Endothelial cell of umbilical vein (primary cell): Measurements from ENCODE around the gene CSPG5. TPM values are rescaled to one million over a fixed set of nuclear protein-coding genes. Genes with fewer than 3 reads are reported as not detected.

Experiments used
- BruUV-seq: library from RNA; stranded (reverse); fragments of 400-500 nt; replicated peaks from 2 replicates; lab custom pipeline; 2021; lab: Mats Ljungman, UMichigan
- CTCF ChIA-PET: fragments of 300-600, 350-600 bp; sonication (Branson Sonifier 250); formaldehyde crosslinking; loops from one replicate; lab custom pipeline; 2021; ENCODE audit warnings: antibody characterized with exemption, inconsistent platforms; lab: Charles Lee
- POLR2A ChIA-PET: fragments of 300-600, 350-600 bp; sonication (Branson Sonifier 250); formaldehyde crosslinking; loops from one replicate; lab custom pipeline; 2021; ENCODE audit warnings: antibody characterized with exemption, inconsistent platforms; lab: Charles Lee
- DNase-seq: peaks from one replicate; pipeline ENCODE4 v3.0.0-alpha.2; 2011; ENCODE audit warnings: low read depth, low spot score
- FAIRE-seq: peaks from 2 replicates; lab custom pipeline; 2011; peaks lifted over from hg19 to GRCh38; lab: Jason Lieb, UNC
- H2AFZ ChIP-seq: 2 replicates; pipeline ENCODE4 v1.6.0; 2012; ENCODE audit warnings: low read depth, low read length, control low read depth, inconsistent platforms
- H3K27ac ChIP-seq: 2 replicates; pipeline ENCODE4 v1.5.1; 2011; ENCODE audit warnings: low read depth, mild to moderate bottlenecking, control low read depth, low read length, moderate library complexity; ENCODE audit not compliant: insufficient read depth
- H3K27me3 ChIP-seq, 2 experiments: 2 replicates each; pipeline versions ENCODE4 v1.6.0 to v1.6.1; 2011; ENCODE audit warnings: low read length in 2 of 2, mixed read lengths in 1 of 2; ENCODE audit not compliant: control insufficient read depth in 2 of 2, insufficient read depth in 2 of 2
- H3K36me3 ChIP-seq, 2 experiments: 2 replicates in 1 of 2; 3 replicates in 1 of 2; pipeline ENCODE4 v1.5.1; 2011; ENCODE audit warnings: low read length in 2 of 2, mild to moderate bottlenecking in 1 of 2, moderate library complexity in 1 of 2; ENCODE audit not compliant: control insufficient read depth in 2 of 2, insufficient read depth in 2 of 2; ENCODE audit errors: extremely low read depth in 1 of 2
- H3K4me1 ChIP-seq: 3 replicates; pipeline ENCODE4 v1.5.1; 2011; ENCODE audit warnings: mild to moderate bottlenecking, low read length; ENCODE audit not compliant: control insufficient read depth, insufficient read depth; ENCODE audit errors: extremely low read depth
- H3K4me2 ChIP-seq: 2 replicates; pipeline ENCODE4 v1.6.1; 2011; ENCODE audit warnings: low read length, control low read depth, mixed read lengths; ENCODE audit not compliant: insufficient read depth
- H3K4me3 ChIP-seq, 3 experiments: fragments of 200-600 bp in 1 of 3; sonication (generic), shearing (Covaris generic) in 1 of 3; replicated peaks in 1 of 3; 2 replicates each; pipeline ENCODE4 v1.5.1; 2011 to 2016; ENCODE audit warnings: control low read depth in 3 of 3, low read length in 3 of 3, mild to moderate bottlenecking in 2 of 3, inconsistent platforms in 1 of 3, low read depth in 1 of 3, moderate library complexity in 1 of 3; ENCODE audit not compliant: insufficient read depth in 1 of 3
- H3K79me2 ChIP-seq: 2 replicates; pipeline ENCODE4 v1.6.0; 2012; ENCODE audit warnings: low read length, inconsistent platforms; ENCODE audit not compliant: control insufficient read depth, insufficient read depth
- H3K9ac ChIP-seq: replicated peaks from 2 replicates; pipeline ENCODE3; 2011; ENCODE audit warnings: low read length, control low read depth; ENCODE audit not compliant: insufficient read depth; ENCODE audit errors: extremely low read depth
- H3K9me1 ChIP-seq: replicated peaks from 3 replicates; pipeline ENCODE4 v1.6.0; 2011; ENCODE audit warnings: mild to moderate bottlenecking, low read length; ENCODE audit not compliant: control insufficient read depth, insufficient read depth; ENCODE audit errors: extremely low read depth
- H3K9me3 ChIP-seq: replicated peaks from 2 replicates; pipeline ENCODE4 v1.5.1; 2012; ENCODE audit warnings: low read length, inconsistent platforms; ENCODE audit not compliant: control insufficient read depth, insufficient read depth
- H4K20me1 ChIP-seq: replicated peaks from 2 replicates; pipeline ENCODE3; 2011; ENCODE audit warnings: mild to moderate bottlenecking, low read length; ENCODE audit not compliant: control insufficient read depth, insufficient read depth; ENCODE audit errors: extremely low read depth
- CTCF ChIP-seq, 2 donors: IDR thresholded peaks; 1 replicate in 1 of 2; 2 replicates in 1 of 2; pipeline ENCODE4 v1.5.1; 2011; ENCODE audit warnings: low read length in 2 of 2, mild to moderate bottlenecking in 2 of 2, moderate library complexity in 2 of 2, control low read depth in 1 of 2, inconsistent platforms in 1 of 2, low read depth in 1 of 2; ENCODE audit not compliant: insufficient read depth in 1 of 2; ENCODE audit errors: extremely low read depth in 1 of 2
- EZH2 ChIP-seq: IDR thresholded peaks from 2 replicates; pipeline ENCODE4 v1.6.1; 2012; ENCODE audit warnings: borderline replicate concordance, low read depth, mild to moderate bottlenecking, moderate library complexity, low read length, inconsistent platforms; ENCODE audit not compliant: severe bottlenecking
- FOS ChIP-seq: IDR thresholded peaks from 2 replicates; pipeline ENCODE4 v1.6.1; 2011; ENCODE audit warnings: mild to moderate bottlenecking, low read length, moderate library complexity, borderline replicate concordance; ENCODE audit not compliant: insufficient read depth
- GATA2 ChIP-seq: IDR thresholded peaks from 2 replicates; pipeline ENCODE4 v1.7.0; 2011; ENCODE audit warnings: low read depth, mild to moderate bottlenecking, moderate library complexity, mixed read lengths, low read length; ENCODE audit not compliant: insufficient read length, insufficient read depth
- MYC ChIP-seq: IDR thresholded peaks from one replicate; pipeline ENCODE4 v1.6.1; 2011; ENCODE audit warnings: mild to moderate bottlenecking, low read depth, low read length
- POLR2A ChIP-seq: IDR thresholded peaks from 2 replicates; pipeline ENCODE4 v1.6.1; 2012; ENCODE audit warnings: low read depth, mild to moderate bottlenecking, control low read depth, low read length
- POLR2AphosphoS5 ChIP-seq: IDR thresholded peaks from 2 replicates; pipeline ENCODE4 v1.6.1; 2012; ENCODE audit warnings: low read depth, mild to moderate bottlenecking, control low read depth, low read length, moderate library complexity; ENCODE audit not compliant: insufficient read depth
- dilution Hi-C: fragments of 300-500 bp; cut with MboI; formaldehyde crosslinking; loops from one replicate; pipeline ENCODE4 v1.15.0; 2019; ENCODE audit warnings: low sequenced_read_pairs; ENCODE audit not compliant: extremely low pct_ligation_motif_present
- intact Hi-C: fragments of 100-400 bp; cut with micrococcal nuclease; formaldehyde crosslinking; loops from one replicate; pipeline ENCODE4 v1.10.0; 2022
- polyA plus RNA-seq, 4 experiments: library from polyadenylated mRNA; depleted of rRNA in 3 of 4; stranded (reverse) in 3 of 4; unstranded in 1 of 4; fragments of >200 nt; gene quantifications; 2 replicates each; pipeline versions ENCODE4 v1.2.1 to v1.2.3, GENCODE V29; 2011 to 2012; ENCODE audit warnings: missing spikeins in 1 of 4
- total RNA-seq: library from RNA; stranded (reverse); gene quantifications from 2 replicates; pipeline ENCODE4 v1.2.3, GENCODE V29; 2021

CSPG5 gene
- total and polyA plus RNA-seq, 2 donors (not counting 3 experiments of a cell fraction or from before 2014, with no cell fraction given): 0.32 to 0.55 TPM

- TF ChIP-seq FOS (no peak), GATA2 (no peak), CTCF (IDR thresholded peaks at IDR 0.05; ENCODE audit: extremely low read depth in 1 of 2, insufficient read depth in 1 of 2, low read depth in 1 of 2, low read length in 2 of 2) (no peak), MYC (no peak), POLR2AphosphoS5 (no peak), POLR2A (no peak), EZH2 (no peak)
- Histone ChIP-seq H2AFZ (no peak overlapping the region), H3K9me3 (no peaks in the 10 kb centered on the region), H3K9me1 (no peaks in the 10 kb centered on the region), H3K36me3 (peaks cover 4 to 21% of the 10 kb centered on the region in 2 experiments), H3K4me1 (no peaks in the 10 kb centered on the region), H3K79me2 (no peaks in the 10 kb centered on the region), H3K4me2 (no peak overlapping the region), H3K27me3 (no peaks in the 10 kb centered on the region), H4K20me1 (no peaks in the 10 kb centered on the region), H3K9ac (no peak overlapping the region), H3K4me3 (no peak overlapping the region), H3K27ac (no peak overlapping the region)
- no TSS peak for BruUV-seq
- dilution Hi-C loops: no loop called here
- intact Hi-C loops: no loop called here
- no peak for FAIRE-seq
- no peak for DNase-seq
- ChIA-PET CTCF (no interaction called here), POLR2A (no interaction called here)
These were observed 16.1 kb upstream of the CSPG5 start for GRCh38 chr3:47594792-47595191.
